NT2/D1 (cell line): ENCODE results near the gene FHOD3.

ENCODE experiments used
- DNase-seq: peaks from one replicate; pipeline ENCODE4 v3.0.0-alpha.2; 2011; ENCODE audit warnings: low read depth, low spot score
- H3K27me3 ChIP-seq: 2 replicates; pipeline ENCODE4 v1.6.0; 2011; ENCODE audit warnings: mild to moderate bottlenecking; ENCODE audit not compliant: insufficient read length, insufficient read depth
- H3K36me3 ChIP-seq: 2 replicates; pipeline ENCODE4 v1.6.1; 2011; ENCODE audit warnings: mild to moderate bottlenecking, low read length, mixed read lengths; ENCODE audit not compliant: insufficient read depth, insufficient read length
- H3K4me1 ChIP-seq: 2 replicates; pipeline ENCODE4 v1.5.1; 2011; ENCODE audit not compliant: insufficient read depth, insufficient read length
- H3K4me3 ChIP-seq: 2 replicates; pipeline ENCODE4 v1.5.1; 2011; ENCODE audit warnings: low read depth; ENCODE audit not compliant: insufficient read length
- H3K9ac ChIP-seq: 2 replicates; pipeline ENCODE4 v1.6.0; 2011; ENCODE audit warnings: low read depth; ENCODE audit not compliant: insufficient read length
- H3K9me3 ChIP-seq: 2 replicates; pipeline ENCODE4 v1.5.1; 2011; ENCODE audit warnings: mild to moderate bottlenecking, low read length; ENCODE audit not compliant: insufficient read depth
- SUZ12 ChIP-seq: IDR thresholded peaks from 2 replicates; pipeline ENCODE4 v1.6.1; 2011; ENCODE audit not compliant: insufficient read length, insufficient read depth; ENCODE audit errors: extremely low read depth
- YY1 ChIP-seq: IDR thresholded peaks from 2 replicates; pipeline ENCODE4 v1.6.1; 2011; ENCODE audit not compliant: insufficient read length, insufficient read depth
- ZNF274 ChIP-seq: IDR thresholded peaks from 2 replicates; pipeline ENCODE4 v1.6.1; 2011; ENCODE audit warnings: mild to moderate bottlenecking, low read depth, low read length

FHOD3 gene

GRCh38 chr18:36304723-36305122 lies 7.2 kb downstream of the FHOD3 start:
- Histone ChIP-seq H3K9ac (no peak overlapping the region), H3K27me3 (peaks cover 5% of the 10 kb centered on the region), H3K4me1 (no peaks in the 10 kb centered on the region), H3K4me3 (no peak overlapping the region), H3K36me3 (no peaks in the 10 kb centered on the region), H3K9me3 (no peaks in the 10 kb centered on the region)
- TF ChIP-seq SUZ12 (no peak), ZNF274 (no peak), YY1 (no peak)
- no peak for DNase-seq

- Histone ChIP-seq H3K36me3 (no peaks in the 10 kb centered on the region), H3K9me3 (no peaks in the 10 kb centered on the region), H3K9ac (no peak overlapping the region), H3K4me1 (no peaks in the 10 kb centered on the region), H3K4me3 (no peak overlapping the region), H3K27me3 (no peaks in the 10 kb centered on the region)
- TF ChIP-seq SUZ12 = no peak
- TF ChIP-seq YY1 = no peak
- no peak for TF ChIP-seq ZNF274
- no peak for DNase-seq
Measured at GRCh38 chr18:36305375-36305774, 7.9 kb downstream of the FHOD3 start.

GRCh38 chr18:36307513-36307912 lies 10.0 kb downstream of the FHOD3 start:
- DNase-seq = no peak
- H3K27me3 ChIP-seq = no peaks in the 10 kb centered on the region
- no peak overlapping the region for H3K9ac ChIP-seq
- peaks cover 7% of the 10 kb centered on the region for H3K4me1 ChIP-seq
- H3K36me3 ChIP-seq = no peaks in the 10 kb centered on the region
- H3K4me3 ChIP-seq = no peak overlapping the region
- H3K9me3 ChIP-seq = no peaks in the 10 kb centered on the region
- TF ChIP-seq YY1 = no peak

DNA sequence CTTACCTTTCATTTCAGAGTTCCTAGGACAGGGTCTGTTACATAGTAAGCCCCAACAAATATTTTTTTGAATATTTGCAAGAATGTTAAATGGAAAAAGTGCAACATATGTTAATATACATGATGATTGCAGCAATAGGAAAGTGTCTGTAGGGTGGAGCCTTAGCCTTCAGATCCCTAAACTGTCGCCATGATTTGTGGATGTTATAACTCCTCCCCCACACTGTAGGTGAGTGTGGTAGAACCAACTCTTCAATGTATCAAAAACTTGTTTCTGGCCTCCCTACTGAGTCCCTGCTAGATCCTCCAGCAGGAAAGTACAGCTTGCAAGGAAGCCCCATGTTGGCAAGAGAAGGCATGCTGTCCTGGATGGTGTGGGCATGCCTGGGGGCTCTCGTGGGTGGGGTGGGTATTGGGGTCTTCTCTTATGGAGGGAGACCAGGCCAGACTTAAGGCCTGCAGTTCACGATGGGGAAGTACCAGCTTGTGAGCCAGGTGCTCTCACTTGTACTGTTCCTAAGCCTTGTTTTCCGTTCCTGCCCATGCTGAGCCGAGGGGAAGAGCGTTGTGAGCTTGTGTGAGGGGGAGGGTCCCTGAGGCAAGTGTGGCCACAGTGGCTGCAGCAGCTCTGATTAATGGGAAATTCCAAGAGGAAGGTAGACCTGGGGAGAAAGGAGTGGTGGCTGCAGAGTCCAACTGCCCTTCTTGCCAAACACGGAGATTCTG lies 11.4 kb downstream of the FHOD3 start:
- Histone ChIP-seq H3K4me1 (peaks cover 7% of the 10 kb centered on the region), H3K4me3 (no peak overlapping the region), H3K9ac (no peak overlapping the region), H3K27me3 (no peaks in the 10 kb centered on the region), H3K36me3 (no peaks in the 10 kb centered on the region), H3K9me3 (no peaks in the 10 kb centered on the region)
- DNase-seq = no peak
- TF ChIP-seq SUZ12 (no peak), ZNF274 (no peak), YY1 (no peak)

GRCh38 chr18:36309436-36310391 lies 12.2 kb downstream of the FHOD3 start:
- Histone ChIP-seq H3K4me3 (no peak overlapping the region), H3K27me3 (no peaks in the 10 kb centered on the region), H3K4me1 (peaks cover 7% of the 10 kb centered on the region), H3K9ac (no peak overlapping the region), H3K36me3 (no peaks in the 10 kb centered on the region), H3K9me3 (no peaks in the 10 kb centered on the region)
- TF ChIP-seq SUZ12 = no peak
- no peak for TF ChIP-seq YY1
- no peak for DNase-seq

- no peaks in the 10 kb centered on the region for H3K36me3 ChIP-seq
- TF ChIP-seq SUZ12 = no peak
- H3K4me3 ChIP-seq = no peak overlapping the region
- no peak for DNase-seq
- H3K9ac ChIP-seq = no peak overlapping the region
- peaks cover 7% of the 10 kb centered on the region for H3K4me1 ChIP-seq
- no peaks in the 10 kb centered on the region for H3K27me3 ChIP-seq
- H3K9me3 ChIP-seq = no peaks in the 10 kb centered on the region
Measured at GRCh38 chr18:36311026-36311570, 13.6 kb downstream of the FHOD3 start.

- Histone ChIP-seq H3K4me3 (no peak overlapping the region), H3K9me3 (no peaks in the 10 kb centered on the region), H3K9ac (no peak overlapping the region), H3K4me1 (peaks cover 7% of the 10 kb centered on the region), H3K36me3 (no peaks in the 10 kb centered on the region), H3K27me3 (no peaks in the 10 kb centered on the region)
- no peak for TF ChIP-seq SUZ12
- TF ChIP-seq YY1 = no peak
- no peak for TF ChIP-seq ZNF274
- DNase-seq = no peak
Measured at GRCh38 chr18:36312806-36313395, 15.4 kb downstream of the FHOD3 start.
